Cardiac atrium fibroblast (primary cell): ENCODE measurements around the gene ZNF281. TPM values are rescaled to one million over a fixed set of nuclear protein-coding genes. Genes with fewer than 3 reads are reported as not detected.

Experiments used
- total RNA-seq: library from RNA; depleted of rRNA; stranded (reverse); fragments of >200 nt; gene quantifications from 2 replicates; pipeline ENCODE4 v1.2.3, GENCODE V29; 2015

Gene ZNF281, protein sequence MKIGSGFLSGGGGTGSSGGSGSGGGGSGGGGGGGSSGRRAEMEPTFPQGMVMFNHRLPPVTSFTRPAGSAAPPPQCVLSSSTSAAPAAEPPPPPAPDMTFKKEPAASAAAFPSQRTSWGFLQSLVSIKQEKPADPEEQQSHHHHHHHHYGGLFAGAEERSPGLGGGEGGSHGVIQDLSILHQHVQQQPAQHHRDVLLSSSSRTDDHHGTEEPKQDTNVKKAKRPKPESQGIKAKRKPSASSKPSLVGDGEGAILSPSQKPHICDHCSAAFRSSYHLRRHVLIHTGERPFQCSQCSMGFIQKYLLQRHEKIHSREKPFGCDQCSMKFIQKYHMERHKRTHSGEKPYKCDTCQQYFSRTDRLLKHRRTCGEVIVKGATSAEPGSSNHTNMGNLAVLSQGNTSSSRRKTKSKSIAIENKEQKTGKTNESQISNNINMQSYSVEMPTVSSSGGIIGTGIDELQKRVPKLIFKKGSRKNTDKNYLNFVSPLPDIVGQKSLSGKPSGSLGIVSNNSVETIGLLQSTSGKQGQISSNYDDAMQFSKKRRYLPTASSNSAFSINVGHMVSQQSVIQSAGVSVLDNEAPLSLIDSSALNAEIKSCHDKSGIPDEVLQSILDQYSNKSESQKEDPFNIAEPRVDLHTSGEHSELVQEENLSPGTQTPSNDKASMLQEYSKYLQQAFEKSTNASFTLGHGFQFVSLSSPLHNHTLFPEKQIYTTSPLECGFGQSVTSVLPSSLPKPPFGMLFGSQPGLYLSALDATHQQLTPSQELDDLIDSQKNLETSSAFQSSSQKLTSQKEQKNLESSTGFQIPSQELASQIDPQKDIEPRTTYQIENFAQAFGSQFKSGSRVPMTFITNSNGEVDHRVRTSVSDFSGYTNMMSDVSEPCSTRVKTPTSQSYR
- 11.3 and 14.8 TPM in 2 replicates for total RNA-seq

DNA sequence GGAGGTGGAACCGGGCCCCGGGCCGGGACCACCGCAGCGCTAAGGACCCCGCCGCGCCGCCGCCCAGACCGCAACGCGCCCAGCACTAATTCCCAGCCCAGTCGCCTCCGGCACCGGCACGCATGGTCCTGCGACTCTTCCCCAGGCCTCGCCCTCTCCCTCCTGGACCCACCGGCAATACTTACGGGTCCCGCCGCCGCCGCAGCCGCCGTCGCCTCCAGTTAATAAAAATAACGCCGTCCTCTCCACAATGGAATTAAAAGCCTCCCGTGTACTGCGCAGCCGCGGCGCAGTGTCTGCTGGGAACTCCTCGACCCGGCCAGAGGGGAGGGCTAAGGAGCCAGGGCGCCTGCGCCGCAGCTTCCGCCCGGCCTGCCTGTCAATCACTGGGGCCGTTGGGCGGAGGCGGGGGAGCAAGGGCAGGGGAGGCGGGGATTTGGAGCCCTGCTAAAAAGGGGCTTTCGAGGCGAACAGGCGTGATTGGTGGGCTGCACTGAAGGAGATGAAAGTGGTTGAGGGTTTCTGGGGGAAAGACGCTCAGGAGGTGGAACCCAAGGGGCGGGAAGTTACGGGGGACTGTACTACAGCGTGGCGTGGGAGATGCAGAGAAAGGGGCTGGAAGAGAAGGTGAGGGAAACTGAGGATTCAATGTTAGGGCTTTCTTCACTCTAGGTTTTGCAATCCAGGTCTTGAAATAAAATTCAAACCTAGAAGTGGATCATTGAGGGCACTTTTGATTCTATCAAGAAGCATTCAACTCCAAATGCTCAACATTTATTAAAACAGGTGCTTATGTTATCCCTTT is at the start of gene ZNF281:
TSS of gene ZNF281 (minus strand) at position 276 of the 805 bp plus-strand sequence. CDS start 331 bp downstream, outside the sequence.

Other genes starting within 250 kb of the ZNF281 start
- gene KIF14, start 210.7 kb upstream of the ZNF281 start, total RNA-seq: 2.8 and 2.9 TPM in 2 replicates